Forelimb muscle (tissue), 1 donor: Measurements from ENCODE around the gene FGFR2. TPM values are rescaled to one million over a fixed set of nuclear protein-coding genes. Genes with fewer than 3 reads are reported as not detected.

ENCODE experiments used
- DNase-seq: peaks from one replicate; pipeline ENCODE4 v3.0.0-alpha.2; 2013; ENCODE audit warnings: low read depth
- polyA plus RNA-seq: library from polyadenylated mRNA; unstranded; fragments of 120-200 nt; gene quantifications from one replicate; pipeline ENCODE4 v1.2.1, GENCODE V29; 2013; ENCODE audit not compliant: insufficient read length

Gene FGFR2
- polyA plus RNA-seq, 1 donor, result 0.54 TPM

DNA sequence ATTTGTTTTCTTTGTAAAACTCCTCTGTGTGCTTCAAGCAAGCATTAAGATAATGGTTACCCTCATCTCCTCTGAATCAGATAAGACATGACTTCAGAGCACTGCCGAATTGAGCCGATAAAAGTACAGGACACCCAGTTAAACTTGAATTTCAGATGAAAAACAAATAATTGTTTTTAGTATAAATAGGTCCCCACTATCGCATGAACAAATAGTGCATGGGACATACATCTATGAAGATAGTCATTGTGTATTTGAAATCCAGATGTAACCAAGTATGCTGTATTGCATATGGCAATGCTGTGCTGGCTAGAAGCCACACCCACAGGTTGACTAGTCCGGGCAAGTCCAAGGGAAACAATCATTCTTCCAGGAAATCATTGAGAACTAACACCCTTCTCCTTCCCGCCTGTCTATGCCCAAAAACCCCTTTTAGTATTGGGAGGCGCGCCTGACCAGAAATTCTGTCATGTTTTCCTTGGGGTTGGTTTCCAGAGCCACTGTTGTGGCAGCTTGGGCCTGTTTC is 12.6 kb upstream of the FGFR2 start:
- DNase-seq, result no peak

DNA sequence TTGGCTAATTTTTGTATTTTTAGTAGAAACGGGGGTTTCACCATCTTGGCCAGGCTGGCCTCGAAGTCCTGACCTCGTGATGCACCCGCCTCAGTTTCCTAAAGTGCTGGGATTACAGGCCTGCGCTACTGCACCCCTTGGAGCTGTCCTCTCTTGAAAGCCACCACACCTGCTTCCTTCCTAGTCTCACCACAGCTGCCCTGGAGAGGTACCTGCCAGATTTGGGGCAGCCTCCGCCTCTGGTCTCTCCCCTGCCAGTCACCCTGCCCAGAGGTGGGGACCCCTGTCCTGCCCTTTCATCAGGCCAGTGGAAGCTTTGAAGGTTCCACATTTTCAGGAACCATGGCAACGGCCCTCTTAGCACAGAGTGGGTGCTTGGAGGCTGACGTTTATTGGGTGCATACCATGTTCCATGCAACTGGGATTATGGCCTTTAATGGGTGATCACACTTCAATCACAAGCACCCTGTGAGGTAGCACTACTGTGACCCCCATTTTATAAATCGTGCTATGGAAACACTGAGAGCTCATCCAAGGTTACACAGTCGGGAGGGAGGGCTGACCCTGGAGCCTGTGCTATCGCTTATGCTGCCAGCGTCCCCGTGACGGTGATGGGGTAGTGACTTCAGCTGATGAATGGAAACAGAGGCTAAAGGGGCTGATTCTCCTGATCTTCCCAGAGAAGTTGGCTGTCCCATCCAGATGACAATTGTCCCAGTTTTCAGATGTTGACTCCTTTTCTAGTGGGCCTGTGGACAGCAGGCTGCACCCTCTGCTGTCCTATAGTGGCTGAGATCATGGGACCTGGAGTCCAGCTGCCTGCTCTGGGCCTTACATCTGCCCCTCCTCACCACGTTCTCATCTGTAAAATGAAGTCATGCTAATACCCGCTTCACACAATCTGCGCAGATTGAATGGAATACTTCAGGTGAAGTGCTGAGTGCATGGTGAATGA is 11.5 kb upstream of the FGFR2 start:
- no peak for DNase-seq

DNA sequence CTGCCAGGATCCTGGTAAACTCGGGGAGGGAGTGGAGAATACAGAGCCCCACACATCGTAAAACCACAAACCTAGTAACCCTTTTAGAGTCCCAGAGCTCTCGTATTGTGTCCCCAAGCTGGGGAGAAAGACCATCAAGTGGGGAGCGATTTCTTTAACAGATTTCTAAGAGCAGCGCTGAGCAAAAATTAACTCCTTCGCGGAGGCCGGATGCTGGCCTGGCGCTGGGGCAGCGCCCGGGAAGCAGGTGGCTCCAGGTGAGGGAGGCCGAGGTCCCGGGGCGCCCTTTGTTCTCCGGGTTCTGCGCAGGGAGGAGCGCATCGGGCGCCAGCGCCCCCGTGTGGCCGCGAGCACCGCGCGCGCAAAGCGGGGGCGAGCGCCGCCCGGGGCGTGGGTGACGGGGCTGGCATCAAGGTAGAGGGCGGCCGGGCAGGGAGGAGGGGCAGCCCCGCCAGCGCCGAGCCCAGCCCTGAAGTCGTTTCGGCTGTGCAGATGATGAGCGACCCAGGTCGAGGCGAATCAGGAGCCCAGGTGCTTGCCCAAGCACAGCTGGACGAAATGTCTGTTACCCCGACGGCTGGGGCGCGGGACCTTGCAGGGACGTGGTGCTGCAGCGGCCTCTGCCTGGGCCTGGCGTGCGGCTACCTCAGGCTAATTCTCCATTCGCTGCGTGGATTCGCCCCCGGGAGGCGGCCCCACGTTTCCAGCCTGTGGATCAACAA is 10.4 kb upstream of the FGFR2 start:
- no peak for DNase-seq

DNA sequence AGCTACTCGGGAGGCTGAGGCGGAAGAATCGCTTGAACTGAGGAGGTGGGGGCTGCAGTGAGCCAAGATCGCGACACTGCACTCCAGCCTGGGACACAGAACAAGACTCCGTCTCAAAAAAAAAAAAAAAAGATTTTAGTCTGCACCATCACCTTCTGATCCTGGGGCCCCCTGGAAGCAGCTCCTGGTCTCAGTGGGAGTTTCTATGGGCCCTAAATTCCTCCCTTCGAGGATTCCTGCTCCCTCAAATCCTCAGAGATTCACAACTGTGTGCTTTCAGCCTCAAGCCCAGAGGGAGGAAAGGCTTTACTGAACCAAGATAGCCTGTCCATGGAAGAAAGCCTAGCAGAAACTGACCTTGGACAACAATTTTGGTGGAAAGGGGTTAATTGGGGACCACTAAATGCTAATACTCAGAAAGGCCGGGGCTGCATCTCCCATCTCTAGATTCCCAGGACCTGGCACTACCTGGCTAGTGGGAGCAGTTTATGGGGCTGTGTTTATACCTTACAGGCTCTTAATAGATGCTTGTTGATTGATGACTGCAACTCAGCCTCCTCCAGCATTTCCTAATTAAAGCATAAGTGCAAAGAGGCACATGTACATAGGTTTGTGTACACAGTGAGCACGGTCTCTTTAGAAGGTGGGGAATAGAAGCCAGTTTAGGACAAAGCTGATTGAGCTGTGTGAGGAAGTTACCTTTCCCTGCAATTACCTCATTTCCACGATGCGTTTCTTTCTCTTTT is 9.2 kb upstream of the FGFR2 start:
- no peak for DNase-seq

DNA sequence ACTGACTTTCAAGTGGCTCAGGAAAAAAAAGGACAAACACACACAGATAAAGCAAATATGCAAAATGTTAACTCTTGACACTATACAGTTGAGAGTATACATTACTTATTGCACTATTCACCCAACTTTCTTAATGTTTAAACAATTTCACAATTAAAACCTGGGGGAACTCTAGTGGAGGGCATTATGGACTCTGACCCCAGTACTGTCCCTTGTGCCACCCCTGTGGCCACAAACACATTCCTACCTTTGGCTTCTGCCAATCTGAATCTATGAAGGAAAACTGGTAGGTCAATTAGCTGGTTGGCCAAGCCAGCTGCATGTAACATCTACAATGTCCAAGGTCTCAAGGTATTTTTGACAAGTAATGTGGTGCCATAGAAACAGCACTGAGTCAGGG is 7.5 kb upstream of the FGFR2 start:
- no peak for DNase-seq

DNA sequence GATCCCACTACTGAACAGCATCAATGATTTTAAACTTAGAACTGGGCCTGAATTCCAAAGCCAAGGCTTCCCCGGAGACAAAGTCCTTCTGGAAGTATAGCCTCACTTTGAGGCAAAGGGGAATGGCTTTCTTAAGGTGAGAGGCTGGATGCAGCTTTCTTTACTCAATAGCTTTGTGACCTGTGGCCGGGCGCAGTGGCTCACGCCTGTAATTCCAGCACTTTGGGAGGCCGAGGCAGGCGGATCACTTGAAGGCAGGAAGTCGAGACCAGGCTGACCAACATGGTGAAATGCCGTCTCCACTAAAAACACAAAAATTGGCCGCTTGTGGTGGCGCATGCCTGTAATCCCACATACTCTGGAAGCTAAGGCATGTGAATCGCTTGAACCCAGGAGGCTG is 3.2 kb upstream of the FGFR2 start:
- DNase-seq, result no peak

DNA sequence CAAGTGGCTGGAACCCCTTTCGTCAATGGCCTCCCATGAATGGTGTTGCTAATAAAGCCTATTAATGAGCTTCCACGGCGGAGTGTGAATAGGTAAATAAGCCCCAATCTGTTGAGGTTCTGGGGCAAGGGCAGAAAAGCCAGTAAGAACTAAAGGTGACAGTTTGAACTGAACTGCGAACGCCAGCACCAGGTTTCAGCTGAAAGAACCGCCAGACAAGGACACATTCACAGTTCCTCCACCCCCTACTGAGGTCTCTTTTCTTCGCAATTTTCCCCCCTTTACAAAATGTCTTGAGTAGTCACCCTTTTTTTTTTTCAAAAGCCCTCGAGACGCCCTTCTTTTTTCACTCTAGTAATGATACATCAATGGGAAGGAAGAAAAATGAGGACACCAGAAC is 2.4 kb upstream of the FGFR2 start:
- no peak for DNase-seq

DNA sequence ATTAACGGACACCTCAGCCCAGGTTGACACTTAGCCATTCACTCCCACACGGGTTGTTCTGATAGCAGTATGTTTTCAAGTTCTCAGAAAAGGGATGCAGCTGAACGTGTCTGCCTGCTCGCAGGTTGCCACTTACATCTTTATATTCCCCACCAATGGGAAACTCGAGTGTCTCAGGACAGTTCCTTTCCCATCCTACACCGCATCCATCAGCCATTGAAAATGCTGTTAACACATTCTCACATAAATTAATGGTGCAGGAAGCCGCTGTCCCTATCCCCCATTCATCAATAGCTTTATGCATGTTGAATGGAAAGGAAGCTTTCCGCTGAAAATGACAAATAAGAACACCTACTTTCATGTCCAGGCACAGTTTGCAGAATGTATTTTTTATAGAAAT is 1.7 kb upstream of the FGFR2 start:
- no peak for DNase-seq

DNA sequence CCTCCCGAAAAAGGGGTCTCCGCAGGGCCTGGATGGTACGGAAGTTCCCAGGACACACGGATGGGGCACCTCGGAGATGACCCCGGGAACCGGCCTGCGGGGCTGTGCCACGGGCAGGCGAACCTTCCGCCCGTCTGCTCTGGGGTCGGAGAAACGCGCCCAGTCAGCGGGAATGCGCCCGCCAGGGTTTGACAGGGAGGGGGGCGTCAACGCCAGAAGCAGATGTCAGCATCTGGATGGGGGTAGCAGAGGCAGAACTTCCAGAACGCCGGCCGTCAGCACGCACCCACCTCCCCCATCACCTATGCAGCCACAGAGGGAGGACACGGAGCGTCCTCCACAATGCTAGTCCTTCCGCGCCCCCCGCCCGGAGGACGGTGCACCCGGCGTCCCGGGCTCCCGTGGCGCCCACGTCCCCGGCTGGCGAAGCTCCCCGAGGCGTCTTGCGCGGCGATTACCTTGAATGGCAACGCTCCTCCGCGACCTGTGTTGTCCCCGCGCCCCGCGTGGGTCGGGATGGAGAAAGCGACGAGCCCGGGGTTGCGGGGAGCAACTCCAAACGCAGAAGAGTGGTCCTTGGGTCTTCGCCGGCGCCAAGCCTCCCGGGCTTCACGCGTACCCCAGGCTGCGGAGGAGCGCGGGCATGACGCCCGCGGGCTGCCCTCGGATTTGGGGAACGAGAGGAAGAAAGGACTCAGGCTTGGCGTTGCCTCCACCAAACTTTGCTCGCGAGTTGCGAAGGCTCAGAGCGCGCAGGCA is 561 bp downstream of the FGFR2 start:
- no peak for DNase-seq

DNA sequence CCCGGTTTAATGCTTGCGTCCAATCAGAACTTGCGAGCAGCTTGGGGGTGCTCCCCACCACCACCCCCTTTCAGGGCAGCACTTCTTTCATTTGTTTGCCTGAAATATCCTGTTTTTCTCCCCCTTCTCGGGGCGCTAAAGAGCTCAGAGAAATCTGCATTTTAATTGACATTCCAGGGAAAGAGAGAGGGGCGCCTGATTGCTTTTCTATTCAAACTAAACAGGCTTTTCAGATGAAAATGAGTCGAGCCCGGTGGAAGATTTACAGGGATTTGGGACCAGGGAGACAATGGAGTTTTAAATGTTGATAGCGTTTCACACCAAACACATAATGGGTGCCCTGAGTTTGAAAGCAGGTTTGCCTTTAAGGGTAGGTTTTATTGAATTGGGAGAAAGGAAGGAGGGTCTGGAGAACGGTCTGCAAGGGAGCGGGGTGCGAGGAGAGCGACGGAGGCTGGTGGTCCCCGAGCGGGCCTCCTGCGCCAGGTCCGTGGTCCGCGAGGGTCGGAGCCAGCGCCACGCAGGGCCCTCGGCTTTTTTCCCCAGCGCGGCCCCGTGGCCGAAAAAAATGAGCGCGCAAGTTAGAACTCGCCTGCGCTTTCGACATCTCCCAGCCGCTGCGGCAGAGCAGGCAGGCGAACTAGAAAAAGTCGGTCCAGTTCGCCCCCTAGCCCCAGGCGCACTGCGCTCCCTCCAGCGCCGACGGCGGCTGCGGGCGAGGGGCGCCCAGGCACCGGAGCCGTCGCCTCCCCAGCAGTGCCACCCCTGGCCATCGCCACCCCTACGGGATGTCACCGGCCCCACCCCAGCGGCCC is 1.3 kb downstream of the FGFR2 start:
- no peak for DNase-seq

DNA sequence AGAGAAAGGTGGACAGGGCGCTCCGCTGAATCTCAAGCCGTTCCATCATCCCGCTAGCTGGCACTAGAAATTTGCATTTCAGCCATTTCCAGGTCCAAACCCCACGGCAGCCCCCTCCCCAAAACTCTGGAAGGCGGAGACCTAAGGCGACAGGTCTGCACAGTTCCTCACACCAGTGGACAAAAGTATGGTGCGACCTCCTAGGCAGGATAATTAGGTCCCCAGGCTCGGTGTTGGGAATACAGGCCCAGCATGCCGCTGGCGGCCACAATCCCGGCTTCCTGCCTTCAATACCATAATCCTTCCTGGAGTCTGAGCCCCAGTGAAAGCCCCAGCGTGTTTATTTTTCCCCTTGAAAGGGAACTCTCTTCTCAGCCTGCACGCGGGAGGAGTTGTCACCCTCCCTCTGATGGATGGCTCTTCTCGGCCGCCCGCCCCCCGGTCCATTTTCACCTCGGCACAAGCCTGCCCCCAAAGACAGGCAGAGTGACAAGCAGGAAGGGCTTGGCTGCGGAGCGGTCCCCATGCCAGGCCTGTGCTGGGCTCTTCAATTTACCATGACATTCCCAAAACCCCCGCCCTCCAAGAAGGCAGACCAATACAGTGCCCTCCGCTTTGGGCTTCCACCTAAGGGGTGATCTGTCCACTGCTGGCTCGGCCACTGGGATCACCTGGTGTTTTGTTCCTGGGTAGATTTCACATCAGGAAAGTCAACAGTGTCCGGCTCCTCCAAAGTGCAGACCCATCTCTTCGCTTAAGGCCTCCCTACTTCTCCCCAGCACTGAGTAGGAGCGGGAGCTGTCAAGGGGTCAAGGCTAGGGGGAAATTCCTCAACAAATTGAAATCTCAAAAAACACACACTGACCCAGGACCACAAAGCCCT is 2.2 kb downstream of the FGFR2 start:
- no peak for DNase-seq

DNA sequence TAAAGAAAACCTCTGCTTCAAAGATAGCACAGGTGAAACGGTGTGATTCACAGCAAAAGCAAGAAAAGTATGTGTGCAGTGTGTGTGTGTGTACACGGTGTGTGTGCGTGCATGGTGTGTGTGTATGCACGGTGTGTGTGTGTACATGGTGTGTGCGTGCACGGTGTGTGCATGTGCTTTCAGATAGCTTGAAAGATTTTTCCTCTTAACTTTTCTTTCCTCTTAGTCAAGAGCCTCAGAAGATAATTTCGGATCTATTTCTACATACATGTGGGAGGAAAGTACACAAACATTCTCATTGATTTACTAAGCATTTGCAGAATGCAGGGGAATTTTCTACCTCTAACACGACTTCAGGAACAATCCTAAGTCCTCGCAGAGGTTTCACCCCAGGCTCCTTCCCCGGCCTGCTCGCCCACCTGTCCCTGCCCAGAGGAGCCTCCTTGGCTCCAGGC is 2.9 kb downstream of the FGFR2 start:
- DNase-seq, result no peak

DNA sequence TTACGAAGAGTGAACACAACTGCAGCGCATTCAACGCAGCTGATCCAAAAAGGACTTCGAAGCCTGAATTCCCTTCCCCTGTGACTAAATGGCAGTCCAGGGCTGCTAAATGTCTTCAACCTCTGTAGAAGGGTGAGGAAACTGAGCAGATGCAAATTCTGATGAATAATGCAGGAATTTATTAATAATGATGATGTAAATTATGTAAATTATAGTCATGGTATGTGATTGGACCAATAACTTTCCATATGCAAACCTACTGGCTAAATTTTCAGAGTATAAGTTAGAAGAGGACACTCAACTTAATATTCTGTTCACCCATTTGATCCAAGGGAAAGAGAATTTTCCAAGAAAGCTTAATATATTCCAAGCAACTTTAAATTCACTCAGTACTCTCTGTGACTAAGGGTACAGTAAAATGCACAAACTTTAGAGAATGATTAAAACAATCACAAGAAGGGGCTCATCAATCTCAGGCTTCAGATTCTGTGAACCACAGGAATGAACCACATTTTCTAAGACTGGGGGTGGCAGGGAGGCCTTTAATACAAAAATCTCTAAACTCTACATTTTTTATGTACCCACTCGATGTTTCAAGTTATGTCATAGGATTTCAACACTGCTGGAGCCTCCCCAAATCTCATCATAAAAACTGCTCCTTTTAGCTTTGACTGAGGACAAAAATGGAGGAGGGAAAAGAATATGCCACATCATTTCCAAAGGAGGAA is 3.5 kb downstream of the FGFR2 start:
- DNase-seq, result no peak

DNA sequence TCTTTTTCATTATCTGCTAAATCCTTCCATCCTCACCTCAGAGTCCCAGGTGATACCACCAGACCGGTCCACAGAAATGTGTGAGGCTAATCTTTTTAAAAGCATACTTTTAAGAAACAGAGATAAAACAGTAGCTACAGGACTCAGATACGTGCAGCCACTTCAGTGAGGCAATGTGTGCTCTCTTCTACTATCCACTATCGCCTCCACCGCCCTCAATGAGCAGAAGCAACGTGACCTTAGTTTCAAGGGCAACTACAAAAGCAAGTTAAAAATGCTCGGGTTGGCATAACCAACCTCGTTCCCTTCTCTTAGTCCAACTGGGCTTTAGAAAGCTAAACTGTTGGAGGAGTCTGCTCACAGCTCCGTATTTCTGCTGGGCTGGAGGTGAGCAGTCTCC is 4.2 kb downstream of the FGFR2 start:
- DNase-seq, result no peak

DNA sequence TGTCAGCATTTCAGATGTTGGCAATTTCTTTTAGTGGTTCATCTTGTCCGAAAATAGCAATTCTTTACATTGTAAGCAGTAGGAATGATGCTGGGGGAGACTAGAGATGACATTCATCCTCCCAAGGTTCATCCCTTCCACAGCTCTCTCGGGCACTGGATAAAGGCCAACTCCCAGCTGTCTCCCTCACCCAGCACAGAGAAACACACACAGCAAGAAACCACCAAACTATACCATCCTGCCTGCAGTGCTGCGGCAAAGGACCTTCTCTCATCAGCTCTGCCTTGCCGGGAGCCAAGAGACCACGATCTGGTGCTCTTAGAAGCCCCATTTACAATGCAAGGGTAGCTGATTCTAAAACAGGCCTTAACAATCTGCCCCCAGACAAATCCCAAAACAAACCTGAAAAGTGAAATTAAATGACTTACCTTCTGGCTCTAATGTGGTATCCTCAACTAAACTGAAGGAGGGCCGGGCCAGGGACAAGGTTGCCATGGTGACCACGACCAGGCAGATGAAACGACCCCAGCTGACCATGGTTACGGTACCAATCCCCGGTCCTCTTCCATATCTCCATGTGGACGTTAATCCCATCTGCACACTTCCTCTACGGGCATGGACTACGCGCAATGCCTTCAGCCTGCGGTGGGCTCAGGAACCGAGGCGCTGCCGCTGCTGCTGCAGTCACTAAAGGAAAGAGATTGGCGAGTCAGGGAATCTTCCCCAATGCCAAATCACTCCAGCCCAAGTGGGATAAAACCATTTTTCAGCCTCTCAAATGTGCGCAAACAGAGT is 4.8 kb downstream of the FGFR2 start:
- DNase-seq, result no peak

DNA sequence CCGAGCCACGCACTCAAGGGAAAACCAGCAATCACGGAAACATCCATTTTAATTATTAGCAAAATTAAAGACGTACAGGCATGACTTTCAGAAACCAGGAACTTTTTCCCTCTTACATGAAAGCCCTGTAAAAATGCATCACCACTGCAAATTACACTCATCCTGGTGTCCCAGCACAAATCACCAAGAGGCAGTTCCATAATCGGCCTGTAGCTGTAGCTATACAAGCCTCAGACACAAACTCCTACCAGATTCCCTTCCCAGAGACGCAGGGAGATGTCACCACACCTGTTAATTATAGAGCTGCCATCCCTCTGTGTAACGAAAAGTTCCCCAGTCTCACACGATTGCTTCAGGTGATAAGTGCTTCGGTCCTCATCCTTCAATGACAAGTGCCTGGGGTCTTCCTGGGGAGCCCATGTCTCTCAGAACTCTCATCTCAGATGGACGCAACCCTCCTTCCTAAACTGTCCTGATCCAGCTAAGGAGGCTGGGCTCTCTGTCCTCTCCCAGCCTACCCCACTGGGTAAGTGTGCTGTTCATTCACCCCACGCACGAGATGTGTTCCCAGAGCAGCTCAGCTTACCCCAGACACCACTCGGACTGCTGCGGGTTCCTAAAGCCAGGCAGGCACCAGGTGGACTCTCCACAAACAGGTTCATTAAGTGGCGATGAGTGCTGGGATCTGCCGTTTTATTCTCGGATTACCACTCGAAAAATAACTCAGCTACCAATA is 5.9 kb downstream of the FGFR2 start:
- no peak for DNase-seq

DNA sequence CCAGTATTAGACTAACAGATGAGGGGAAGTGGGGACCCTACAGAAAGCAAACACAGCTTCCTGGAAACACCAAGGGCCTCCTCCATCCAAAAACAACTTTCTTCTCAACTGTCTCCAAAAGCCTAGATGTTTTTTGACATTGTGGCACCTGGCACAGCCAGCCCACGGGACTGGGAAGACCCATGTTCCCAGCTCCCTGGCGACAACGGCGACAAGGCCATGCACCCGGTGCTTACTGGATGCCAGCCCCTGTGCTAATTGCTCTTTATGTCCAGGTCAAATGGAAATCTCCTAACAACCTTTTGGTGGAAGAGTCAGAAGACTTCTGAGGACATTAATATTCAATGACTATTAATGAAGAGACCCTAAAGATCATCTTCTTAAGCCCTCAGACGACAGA is 7.1 kb downstream of the FGFR2 start:
- DNase-seq, result no peak
